GM19452 (cell line): Measurements from ENCODE around the gene FAM184A.
"Not testable (repeated sequence)": the region's sequence is repeated elsewhere in the genome, so short reads cannot be mapped to it uniquely, and the experiment has no call there.

Experiments
- ATAC-seq: cut with Tn5 transposase; IDR thresholded peaks from one replicate; pipeline ENCODE4 v1.9.1; 2021; ENCODE audit not compliant: unreplicated experiment

FAM184A gene

DNA sequence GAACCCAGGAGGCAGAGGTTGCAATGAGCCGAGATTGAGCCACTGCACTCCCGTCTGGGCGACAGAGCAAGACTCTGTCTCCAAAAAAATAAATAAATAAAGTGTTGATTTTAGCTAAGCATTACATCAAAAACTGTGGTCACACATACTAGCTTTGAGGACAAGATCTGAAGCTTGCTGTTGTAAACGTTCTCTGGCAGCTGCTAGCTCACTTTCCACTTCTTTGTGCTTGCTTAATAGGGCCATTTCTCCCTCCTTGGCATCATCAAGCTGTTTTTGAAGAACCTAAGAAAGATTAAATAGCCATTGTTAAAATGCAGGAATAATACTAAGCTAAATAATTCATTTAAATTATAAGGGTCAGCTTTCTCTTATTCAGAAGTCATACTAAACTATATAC is 55.7 kb downstream of the FAM184A start:
- no peak for ATAC-seq

DNA sequence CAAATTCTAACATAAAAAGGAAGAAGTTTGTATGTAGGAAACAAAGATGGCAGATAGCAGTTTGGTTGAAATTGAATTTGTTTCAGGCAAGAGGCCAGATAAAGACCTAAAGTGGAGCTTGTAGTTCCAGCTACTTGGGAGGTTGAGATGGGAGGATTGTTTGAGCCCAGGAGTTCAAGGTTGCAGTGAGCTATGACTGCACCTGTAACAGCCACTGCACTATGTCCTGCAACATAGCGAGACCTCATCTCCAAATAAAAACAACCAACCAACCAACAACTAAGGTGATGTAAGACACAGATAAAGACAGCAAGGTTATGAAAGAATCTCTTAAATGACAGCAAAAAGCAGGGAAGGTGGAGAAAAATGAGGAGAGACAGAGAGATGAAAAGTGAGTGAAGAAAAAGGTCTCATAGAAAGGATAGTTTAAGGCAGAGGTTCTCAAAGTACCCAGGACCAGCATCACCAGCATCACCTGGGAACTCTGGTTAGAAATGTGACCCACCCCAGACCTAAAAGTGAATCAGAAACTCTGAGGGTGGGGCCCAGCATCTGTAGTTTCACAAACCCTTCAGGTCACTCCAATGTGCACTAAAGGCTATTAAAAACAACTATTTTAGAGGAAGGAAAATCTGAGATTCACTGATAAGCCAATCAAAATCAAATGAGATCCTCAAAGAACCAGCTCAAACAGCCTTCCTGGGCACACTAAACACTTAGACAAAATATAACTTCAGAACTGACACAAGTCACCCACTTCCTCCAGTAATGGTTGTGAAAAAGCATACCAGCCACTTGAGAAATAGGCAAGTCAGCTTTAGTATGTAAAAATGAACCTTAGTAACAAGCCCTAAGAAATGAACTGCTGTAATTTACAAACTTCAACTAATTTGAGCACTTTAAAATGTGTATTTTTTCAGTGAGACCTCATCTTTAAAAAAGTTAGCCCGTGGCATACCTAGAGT is 57.6 kb downstream of the FAM184A start:
- ATAC-seq = no peak

DNA sequence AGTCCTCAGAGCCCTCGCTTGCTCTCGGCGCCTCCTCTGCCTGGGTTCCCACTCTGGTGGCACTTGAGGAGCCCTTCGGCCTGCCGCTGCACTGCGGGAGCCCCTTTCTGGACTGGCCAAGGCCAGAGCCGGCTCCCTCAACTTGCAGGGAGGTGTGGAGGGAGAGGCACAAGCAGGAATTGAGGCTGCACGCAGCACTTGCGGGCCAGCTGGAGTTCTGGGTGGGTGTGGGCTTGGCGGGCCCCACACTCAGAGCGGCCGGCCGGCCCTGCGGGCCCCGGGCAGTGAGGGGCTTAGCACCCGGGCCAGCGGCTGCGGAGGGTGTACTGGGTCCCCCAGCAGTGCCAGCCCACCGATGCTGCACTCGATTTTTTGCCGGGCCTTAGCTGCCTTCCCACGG is 63.3 kb downstream of the FAM184A start:
- ATAC-seq = not testable (repeated sequence)

DNA sequence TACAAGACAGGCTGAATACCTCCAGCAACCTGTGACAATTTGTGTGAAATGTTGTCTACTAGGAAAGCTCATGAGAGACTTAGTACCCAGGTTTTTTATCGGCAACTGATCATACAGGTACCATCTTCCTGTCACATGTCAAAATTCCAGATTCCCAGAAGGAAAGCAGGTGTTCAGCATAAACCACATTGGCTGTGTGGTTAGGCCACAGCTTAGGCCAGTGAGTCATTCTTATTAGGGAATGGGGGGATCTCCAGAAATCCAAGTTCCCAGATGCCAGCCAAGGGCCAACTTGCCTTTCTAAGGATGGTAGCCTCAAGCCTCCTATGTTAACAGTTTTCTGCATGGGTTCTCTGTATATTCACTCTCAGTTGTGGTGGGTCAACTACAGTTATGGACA is 65.9 kb downstream of the FAM184A start:
- ATAC-seq = no peak

DNA sequence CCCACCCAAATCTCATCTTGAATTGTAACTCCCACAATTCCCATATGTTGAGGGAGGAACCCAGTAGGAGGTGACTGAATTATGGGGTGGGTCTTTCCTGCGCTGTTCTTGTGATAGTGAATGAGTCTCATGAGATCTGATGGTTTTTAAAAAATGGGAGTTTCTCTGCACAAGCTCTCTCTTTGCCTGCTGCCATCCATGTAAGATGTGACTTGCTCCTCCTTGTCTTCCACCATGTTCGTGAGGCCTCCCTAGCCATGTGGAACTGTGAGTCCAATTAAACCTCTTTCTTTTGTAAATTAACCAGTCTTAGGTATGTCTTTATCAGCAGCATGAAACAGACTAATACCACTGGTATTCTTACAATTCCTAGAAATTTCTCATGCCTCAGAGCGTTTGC is 69.2 kb downstream of the FAM184A start:
- ATAC-seq = not testable (repeated sequence)

DNA sequence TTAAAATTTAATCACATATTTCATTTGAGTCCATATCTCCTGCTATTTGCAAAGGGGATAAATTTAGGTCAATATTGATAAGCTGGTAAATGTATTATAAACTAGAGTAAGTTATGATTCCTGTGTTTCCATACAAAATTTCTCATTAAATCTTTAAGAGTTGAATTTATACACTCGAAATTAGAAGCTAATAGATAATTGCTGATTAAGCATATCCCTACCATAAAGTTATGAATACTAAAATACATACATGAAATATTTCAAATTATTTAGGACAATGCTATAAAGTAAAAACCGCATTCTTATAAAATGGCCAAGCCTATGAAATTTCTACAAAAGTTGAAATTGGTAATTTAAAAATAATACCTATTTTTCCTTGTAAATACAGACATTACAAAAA is 71.5 kb downstream of the FAM184A start:
- no peak for ATAC-seq

DNA sequence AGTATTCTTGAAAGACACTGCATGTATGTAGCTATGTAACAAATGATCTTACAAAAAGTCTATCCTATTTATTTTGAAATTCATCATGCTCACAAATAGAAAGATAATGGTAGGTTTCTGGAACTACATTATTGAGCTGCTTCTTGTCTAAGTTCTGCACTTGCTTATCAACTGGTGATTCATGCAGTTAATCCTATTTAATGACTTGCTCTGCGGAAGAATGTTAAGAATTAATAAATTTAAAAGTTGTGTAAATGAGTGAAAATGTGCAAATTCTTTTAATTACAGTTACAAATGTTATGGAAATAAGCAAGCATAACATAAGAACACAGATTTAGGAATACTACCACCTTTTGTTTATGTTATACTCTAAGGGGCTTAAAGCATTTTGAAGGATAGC is 76.4 kb downstream of the FAM184A start:
- ATAC-seq = no peak

DNA sequence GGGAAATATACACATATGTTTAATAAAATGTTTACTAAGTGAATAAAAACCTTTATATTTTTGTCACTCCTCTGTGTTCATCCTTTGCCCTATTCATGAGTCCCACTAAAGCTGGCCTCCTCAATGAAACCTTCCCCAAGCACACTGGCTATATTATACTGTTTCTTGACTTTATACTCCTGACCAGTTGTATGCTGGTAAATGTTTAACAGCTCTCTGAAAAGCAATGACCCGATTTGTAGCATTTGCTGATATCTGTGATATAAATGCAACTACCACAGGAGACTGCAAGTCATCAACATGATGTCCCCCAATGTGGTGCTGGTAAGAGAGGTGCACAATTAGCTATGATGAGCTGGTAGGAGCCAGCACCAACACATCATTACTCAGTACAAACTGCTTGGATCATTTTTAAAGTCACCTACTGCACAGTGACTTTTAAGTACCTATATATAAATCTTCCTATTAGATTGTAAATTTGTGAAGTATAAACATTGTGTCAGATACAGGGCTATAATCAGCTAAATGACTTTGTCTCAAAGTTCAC is 78.9 kb downstream of the FAM184A start:
- ATAC-seq = no peak

DNA sequence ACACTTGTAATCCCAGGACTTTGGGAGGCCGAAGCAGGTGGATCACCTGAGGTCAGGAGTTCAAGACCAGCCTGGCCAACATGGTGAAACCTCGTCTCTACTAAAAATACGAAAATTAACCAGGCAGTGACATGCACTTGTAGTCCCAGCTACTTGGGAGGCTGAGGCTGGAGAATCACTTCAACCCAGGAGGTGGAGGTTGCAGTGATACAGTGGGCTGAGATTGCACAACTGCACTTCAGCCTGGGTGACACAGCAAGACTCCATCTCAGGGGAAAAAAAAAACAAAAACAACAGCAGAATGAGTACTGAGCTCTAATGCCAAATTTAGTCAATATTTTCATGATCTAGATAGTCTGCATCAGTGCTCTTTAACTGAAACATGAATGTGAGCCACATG is 81.0 kb downstream of the FAM184A start:
- not testable (repeated sequence) for ATAC-seq

DNA sequence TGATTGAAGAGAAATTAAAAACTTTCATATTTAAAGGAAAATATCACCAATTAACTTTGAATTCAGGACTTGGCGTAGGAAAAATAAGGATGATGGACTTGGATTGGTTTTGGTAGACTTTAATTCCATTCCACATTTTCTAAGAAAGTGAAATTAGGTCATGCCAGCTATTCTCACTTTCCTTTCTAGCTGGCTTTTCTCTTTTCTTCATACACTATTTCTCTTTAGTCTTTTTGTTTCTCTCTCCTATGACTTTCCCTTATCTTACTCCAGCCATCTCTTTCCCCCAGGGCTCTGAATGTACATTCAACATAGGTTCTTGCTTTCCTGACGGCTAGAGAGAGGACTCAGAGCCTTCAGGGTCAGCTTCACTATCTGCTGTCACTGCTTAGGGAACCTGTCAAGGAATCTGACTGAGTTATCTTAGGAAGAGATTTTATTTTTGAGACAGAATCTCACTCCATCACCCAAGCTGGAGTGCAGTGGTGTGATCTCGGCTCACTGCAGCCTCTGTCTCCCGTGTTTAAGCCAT is 82.1 kb downstream of the FAM184A start:
- no peak for ATAC-seq

DNA sequence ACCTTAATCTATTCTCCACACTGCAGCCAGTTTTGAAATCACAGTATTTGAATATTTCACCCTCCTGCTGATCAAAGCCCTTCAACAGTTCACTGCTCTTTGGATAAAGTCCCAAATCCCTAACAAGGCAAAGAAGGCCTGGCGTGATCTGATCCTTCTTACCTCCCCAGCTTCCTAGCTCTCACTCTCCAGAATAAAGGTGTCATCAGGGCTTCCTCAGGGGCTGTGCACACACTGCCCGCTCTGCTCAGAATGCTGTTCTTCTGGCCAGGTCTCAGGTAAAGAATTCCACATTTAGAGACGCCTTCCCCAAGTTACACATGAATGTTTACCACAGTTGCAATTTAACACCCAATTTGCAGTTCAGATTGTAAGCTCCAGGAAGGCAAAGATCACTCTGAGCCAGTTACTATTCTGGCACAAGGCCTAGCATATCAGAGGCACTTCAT is 84.6 kb downstream of the FAM184A start:
- ATAC-seq = no peak

DNA sequence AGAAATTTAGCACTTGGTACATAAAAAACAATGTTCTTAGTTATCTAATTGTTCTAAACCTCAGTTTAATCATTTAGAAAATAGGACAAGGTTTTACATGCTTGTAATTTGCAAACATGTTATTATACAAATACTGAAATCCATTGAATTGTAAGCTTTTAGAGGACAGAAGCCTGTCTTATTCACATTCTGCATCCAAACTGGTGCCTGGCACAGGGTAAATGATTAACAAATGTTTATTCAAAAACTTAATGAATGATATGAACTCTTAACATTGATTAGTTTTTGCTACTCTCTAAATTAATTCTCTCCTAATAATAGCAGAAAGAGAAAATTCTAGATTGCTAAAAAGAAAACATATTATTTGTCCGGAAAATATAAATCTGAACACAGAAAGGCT is 85.1 kb downstream of the FAM184A start:
- no peak for ATAC-seq

DNA sequence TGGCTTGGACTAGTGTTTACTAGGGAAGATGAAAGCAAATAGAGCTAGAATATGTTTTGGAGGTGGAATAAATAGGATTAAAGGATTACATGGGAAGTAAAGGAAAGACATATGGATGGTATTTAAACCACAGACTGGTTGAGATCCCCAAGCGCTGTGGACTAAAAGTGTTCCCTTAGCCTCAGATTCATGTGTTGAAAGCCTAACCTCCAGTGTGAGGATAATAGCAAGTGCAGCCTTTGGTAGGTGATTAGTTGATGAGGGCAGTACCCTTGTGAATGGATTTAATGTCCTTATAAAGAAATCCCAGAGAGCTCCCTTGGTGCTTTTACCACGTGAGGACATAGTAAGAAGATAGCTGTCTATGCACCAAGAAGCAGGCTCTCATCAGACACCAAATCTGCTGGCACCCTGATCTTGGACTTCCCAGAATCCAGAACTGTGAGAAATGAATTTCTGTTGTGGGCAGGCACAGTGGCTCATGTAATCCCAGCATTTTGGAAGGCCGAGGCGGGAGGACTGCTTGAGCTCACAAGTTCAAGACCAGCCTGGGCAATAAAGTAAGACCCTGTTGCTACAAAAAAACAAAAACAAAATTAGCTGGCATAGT is 86.2 kb downstream of the FAM184A start:
- no peak for ATAC-seq

DNA sequence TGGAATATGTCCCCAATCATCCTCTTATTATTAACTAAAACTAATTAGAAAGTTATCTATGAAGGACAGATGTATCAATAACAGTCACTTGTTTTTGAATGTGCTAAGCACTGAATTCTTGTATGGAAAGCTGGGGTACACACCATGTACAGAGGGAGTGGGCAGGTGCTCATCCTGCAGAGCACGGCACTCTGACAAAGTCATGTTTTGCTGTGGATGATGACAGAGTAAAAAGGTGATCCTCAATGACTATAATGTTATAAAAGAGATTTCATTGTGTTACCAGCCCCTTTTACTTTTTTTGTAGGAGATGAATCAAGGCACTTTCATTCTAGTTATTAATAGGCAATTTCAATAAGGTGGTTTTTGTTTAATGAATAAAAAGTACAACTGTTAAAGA is 92.2 kb downstream of the FAM184A start:
- ATAC-seq = no peak

DNA sequence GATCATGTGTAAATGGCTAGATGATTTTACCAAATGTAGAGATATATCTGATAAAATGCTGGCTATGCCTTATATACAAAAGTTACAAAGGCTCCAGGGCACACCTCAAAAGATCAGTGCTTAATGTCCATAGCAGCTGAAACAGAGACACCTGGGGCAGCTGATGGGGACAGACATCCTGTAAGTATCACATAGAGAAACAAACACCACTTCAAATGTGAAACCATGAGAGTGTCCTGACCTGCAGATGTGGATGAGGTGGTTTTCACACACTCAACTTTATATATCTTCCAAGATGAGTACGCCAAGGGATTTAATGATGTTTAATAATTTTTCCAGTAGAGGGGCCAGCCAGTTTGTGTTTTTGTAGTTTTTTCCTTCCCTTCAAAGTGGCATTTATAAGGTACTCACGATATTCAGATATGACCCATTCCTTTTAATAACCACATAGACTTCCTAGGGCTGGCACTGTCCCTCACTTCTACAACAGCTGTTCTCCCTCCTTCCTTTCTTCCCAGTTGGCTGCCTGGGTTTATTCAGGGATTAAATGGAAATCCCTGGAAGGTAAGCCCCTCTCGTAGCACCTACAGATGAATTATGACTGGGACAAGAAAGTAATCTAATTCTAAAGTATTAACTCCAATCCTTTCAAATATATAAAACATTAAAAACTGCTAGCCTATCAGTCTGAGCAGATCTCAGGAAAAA is 93.2 kb downstream of the FAM184A start:
- no peak for ATAC-seq

DNA sequence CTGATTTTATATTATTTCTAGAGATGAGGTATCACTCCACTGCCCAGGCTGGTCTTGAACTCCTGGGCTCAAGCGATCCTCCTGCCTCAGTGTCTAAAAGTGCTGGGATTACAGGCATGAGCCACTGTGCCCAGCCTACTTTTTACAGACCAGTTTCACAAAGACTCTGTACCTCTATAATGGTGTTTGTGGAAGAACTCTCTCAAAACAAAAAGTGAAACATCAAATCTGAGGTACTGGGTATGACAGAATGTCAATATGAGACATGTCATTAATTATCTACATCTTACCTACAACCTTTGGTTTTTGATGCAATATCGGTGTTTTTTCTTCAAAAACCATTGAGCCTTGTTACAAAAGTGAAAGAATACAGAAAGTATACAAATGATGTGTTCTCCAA is 94.1 kb downstream of the FAM184A start:
- no peak for ATAC-seq

DNA sequence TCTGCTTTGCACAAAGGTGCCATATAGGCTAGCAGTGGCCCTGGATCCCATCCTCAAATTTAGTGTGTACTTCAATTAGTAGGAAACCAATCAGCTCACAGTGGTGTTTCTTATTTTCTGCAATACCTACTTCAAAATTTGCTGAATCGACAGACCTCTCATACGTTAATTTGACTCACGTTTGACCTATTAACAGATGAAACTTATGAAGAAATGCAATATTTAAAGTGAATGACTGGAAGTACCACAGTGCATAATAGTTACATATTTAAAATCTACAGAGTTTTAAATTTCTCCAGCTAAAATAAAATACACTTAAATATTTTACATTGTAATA is 95.9 kb downstream of the FAM184A start:
- ATAC-seq = no peak

DNA sequence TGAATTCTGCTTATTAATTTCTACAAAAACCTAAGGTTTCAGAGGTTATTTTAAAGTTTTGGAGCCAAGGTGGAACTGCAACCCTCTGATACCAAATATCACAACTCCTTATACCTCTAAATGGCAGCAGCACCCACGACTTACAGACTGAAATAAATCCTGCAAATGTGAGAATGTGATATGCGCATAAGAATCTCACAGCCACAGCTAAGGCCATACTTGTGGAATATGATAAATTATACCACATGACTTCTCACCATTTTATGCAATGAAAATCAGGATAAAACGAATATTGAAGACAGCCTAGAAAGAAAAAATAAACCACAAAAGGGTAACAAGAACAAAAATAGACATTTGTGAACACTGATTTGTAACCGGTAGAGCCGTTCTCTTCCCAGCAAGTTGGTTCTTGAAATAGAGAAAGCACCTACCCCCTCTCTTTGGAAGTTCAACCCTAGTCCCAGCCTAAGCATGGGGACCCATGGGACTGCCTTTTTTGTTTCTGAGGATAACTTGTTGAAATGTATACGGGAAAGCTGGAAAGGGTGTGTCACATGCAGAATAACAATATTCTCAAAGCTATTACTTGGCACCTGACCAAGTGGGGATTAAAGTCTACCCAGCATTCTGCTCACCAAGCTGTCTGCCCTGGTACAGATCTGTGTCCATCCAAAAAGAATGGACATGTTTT is 96.4 kb downstream of the FAM184A start:
- no peak for ATAC-seq

DNA sequence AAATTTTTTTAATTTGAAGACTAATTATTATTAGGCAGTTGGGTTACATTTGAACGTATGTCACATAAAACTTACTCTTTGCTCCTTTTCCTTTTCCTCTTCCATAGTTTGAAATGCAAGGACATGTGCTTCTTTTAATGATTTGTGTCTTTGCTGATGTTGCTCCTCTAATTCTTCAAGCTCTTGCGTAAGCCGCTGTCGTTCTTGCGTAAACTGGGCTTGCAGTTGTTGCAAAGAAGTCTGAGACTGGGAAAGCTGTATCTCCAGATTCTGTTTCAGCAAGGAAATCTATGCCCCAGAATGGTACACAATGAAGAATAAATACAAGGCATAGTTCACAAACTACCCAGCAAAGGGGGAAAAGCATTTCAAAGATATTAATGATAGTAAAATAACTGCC is 98.4 kb downstream of the FAM184A start:
- no peak for ATAC-seq

DNA sequence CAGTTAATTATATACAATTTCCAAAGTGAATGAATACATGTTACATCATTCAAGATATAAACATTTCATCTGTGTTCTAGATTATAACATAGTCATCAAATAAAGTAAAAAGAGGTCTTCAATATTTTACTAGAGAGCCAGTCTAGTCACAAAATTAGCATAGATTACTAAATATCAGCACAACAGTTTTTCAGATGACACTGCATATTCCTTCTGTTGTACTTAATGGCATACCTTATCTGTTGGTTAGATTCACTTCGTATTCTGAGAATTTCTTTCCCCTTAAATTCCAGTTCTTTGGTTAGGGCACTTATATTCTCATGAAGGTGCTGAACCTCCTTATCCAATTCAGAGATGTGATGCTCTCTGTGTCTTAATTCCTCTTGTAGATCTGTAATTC is 103.7 kb downstream of the FAM184A start:
- ATAC-seq = no peak

DNA sequence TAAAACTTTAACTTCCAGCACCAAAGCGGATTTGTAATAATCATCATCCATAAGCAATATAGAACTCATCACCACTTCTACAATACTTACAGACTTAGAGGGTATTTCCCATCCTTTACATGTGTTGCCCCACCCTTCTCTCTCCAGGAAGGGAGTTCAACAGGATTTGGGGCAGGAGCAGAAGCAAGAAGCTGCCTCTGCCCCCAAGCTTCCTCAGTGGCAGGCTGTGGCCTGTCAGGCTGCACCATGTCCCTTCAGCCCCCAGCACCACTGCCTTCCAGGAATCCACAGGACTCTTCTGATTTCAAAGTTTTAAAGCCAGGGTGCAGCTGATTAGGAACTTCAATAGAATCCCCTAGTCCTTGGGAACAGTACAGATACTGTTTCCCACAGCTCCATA is 106.8 kb downstream of the FAM184A start:
- ATAC-seq = no peak
